ENCODE results near the gene TRAM2.
A peak's percentile ranks its signal among the peaks of the same experiment; 100 is the strongest.

TRAM2 gene

GRCh38 chr6:52502306-52503029, 74.4 kb downstream of the TRAM2 start:
- H3K27me3 ChIP-seq (ENCODE audit: control insufficient read depth, low read length): 0 out of 2 replicates have a peak, but pooled peaks cover 3% of the 10 kb centered on the region
- H4K20me1 ChIP-seq (ENCODE audit: control insufficient read depth, insufficient read depth, low read depth, low read length): no peaks in the 10 kb centered on the region
- peaks cover 18% of the 10 kb centered on the region for H3K4me1 ChIP-seq (ENCODE audit: control insufficient read depth, low read length)
- peaks cover 5% of the 10 kb centered on the region; the same call in 1 of the 2 replicates for H3K36me3 ChIP-seq (ENCODE audit: control insufficient read depth, low read length)
- H3K9me2 ChIP-seq (replicated peaks; ENCODE audit: control insufficient read depth, low read length): no peaks in the 10 kb centered on the region
- no peaks in the 10 kb centered on the region for H3K9me3 ChIP-seq (ENCODE audit: control insufficient read depth, insufficient read depth, low read length)
- H3K4me3 ChIP-seq (ENCODE audit: low read length): no peak overlapping the region
- H3K4me2 ChIP-seq (ENCODE audit: low read length): no peak overlapping the region
- TF ChIP-seq EZH2phosphoT487 (IDR thresholded peaks at IDR 0.05; ENCODE audit: borderline replicate concordance, low read length): no peak
- TF ChIP-seq, protein P1, sequence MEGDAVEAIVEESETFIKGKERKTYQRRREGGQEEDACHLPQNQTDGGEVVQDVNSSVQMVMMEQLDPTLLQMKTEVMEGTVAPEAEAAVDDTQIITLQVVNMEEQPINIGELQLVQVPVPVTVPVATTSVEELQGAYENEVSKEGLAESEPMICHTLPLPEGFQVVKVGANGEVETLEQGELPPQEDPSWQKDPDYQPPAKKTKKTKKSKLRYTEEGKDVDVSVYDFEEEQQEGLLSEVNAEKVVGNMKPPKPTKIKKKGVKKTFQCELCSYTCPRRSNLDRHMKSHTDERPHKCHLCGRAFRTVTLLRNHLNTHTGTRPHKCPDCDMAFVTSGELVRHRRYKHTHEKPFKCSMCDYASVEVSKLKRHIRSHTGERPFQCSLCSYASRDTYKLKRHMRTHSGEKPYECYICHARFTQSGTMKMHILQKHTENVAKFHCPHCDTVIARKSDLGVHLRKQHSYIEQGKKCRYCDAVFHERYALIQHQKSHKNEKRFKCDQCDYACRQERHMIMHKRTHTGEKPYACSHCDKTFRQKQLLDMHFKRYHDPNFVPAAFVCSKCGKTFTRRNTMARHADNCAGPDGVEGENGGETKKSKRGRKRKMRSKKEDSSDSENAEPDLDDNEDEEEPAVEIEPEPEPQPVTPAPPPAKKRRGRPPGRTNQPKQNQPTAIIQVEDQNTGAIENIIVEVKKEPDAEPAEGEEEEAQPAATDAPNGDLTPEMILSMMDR (IDR thresholded peaks at IDR 0.05; ENCODE audit: low read depth, low read length, poor library complexity, severe bottlenecking): no peak
- H3F3A ChIP-seq (ENCODE audit: control insufficient read depth, insufficient read depth): no peaks in the 10 kb centered on the region
- no peaks in the 10 kb centered on the region for H3K79me2 ChIP-seq (ENCODE audit: control insufficient read depth, low read length)
- H3K27ac ChIP-seq (ENCODE audit: low read depth, low read length): no peak overlapping the region

DNA sequence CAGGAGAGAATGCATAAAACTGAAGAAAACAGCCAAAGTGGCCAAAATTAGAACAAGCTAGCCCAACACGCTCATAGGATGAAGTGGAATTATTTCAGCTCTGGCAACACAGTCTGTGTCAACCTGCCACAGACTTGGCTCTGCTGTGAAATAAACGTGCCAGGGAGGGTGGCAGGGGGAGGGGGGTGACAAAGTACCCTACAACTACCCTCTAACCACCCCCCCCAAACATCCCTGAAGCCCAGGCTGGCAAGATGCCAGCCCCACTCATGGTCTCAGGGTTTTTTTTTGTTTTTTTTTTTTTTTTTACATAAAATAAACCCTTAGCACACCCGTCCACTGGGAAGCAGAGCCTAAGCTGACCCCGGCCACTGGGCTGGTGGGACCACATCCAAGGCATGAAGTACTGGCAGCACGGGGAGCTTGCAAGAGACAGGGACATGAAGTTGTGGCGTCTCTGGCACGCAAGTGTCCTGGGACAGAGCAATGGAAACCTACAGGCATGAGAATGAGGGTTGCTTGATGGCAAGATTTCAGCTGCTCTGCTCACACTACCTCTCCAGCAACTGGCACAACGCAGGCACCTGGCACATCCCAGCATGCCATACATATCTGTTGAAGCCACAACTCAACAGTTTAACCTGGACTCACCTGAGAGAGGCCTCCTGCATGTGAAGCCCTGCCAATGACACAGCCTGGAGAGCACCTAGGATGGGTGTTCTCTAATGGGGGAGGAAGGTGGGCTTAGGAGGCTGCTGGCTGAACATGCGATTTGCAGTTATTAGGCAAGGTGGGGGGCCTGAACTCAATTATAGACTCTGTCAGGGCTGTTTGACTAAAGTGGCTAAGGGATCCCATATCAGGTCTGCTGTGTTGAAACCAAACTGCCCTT, 76.4 kb downstream of the TRAM2 start:
- Histone ChIP-seq H3K79me2 (ENCODE audit: control insufficient read depth, low read length) (no peaks in the 10 kb centered on the region), H3K4me2 (ENCODE audit: low read length) (no peak overlapping the region), H3K4me3 (ENCODE audit: low read length) (no peak overlapping the region), H4K20me1 (ENCODE audit: control insufficient read depth, insufficient read depth, low read depth, low read length) (no peaks in the 10 kb centered on the region), H3K27ac (ENCODE audit: low read depth, low read length) (no peak overlapping the region), H3K36me3 (ENCODE audit: control insufficient read depth, low read length) (peaks cover 5% of the 10 kb centered on the region; the same call in 1 of the 2 replicates), H3F3A (ENCODE audit: control insufficient read depth, insufficient read depth) (no peaks in the 10 kb centered on the region), H3K9me3 (ENCODE audit: control insufficient read depth, insufficient read depth, low read length) (no peaks in the 10 kb centered on the region), H3K27me3 (ENCODE audit: control insufficient read depth, low read length) (0 out of 2 replicates have a peak, but pooled peaks cover 3% of the 10 kb centered on the region), H3K9me2 (replicated peaks; ENCODE audit: control insufficient read depth, low read length) (no peaks in the 10 kb centered on the region), H3K4me1 (ENCODE audit: control insufficient read depth, low read length) (peaks cover 29% of the 10 kb centered on the region)
- TF ChIP-seq, protein P1 (IDR thresholded peaks at IDR 0.05; ENCODE audit: low read depth, low read length, poor library complexity, severe bottlenecking): no peak
- no peak for TF ChIP-seq EZH2phosphoT487 (IDR thresholded peaks at IDR 0.05; ENCODE audit: borderline replicate concordance, low read length)

- Histone ChIP-seq H3K4me3 (ENCODE audit: low read length) (no peak overlapping the region), H4K20me1 (ENCODE audit: control insufficient read depth, insufficient read depth, low read depth, low read length) (no peaks in the 10 kb centered on the region), H3K27ac (ENCODE audit: low read depth, low read length) (no peak overlapping the region), H3K79me2 (ENCODE audit: control insufficient read depth, low read length) (no peaks in the 10 kb centered on the region), H3K36me3 (ENCODE audit: control insufficient read depth, low read length) (peaks cover 5% of the 10 kb centered on the region; the same call in 1 of the 2 replicates), H3F3A (ENCODE audit: control insufficient read depth, insufficient read depth) (no peaks in the 10 kb centered on the region), H3K9me3 (ENCODE audit: control insufficient read depth, insufficient read depth, low read length) (no peaks in the 10 kb centered on the region), H3K9me2 (replicated peaks; ENCODE audit: control insufficient read depth, low read length) (no peaks in the 10 kb centered on the region), H3K4me2 (ENCODE audit: low read length) (no peak overlapping the region), H3K4me1 (ENCODE audit: control insufficient read depth, low read length) (peaks cover 29% of the 10 kb centered on the region), H3K27me3 (ENCODE audit: control insufficient read depth, low read length) (0 out of 2 replicates have a peak, but pooled peaks cover 3% of the 10 kb centered on the region)
- TF ChIP-seq EZH2phosphoT487 (IDR thresholded peaks at IDR 0.05; ENCODE audit: borderline replicate concordance, low read length): no peak
- TF ChIP-seq, protein P1 (IDR thresholded peaks at IDR 0.05; ENCODE audit: low read depth, low read length, poor library complexity, severe bottlenecking): peak; percentile 15
Measured at GRCh38 chr6:52499681-52500236, 77.1 kb downstream of the TRAM2 start.
